ENCODE data around the gene GON7.
"Not testable (repeated sequence)": the region's sequence is repeated elsewhere in the genome, so short reads cannot be mapped to it uniquely, and the experiment has no call there.

The GON7 gene, protein sequence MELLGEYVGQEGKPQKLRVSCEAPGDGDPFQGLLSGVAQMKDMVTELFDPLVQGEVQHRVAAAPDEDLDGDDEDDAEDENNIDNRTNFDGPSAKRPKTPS

DNA sequence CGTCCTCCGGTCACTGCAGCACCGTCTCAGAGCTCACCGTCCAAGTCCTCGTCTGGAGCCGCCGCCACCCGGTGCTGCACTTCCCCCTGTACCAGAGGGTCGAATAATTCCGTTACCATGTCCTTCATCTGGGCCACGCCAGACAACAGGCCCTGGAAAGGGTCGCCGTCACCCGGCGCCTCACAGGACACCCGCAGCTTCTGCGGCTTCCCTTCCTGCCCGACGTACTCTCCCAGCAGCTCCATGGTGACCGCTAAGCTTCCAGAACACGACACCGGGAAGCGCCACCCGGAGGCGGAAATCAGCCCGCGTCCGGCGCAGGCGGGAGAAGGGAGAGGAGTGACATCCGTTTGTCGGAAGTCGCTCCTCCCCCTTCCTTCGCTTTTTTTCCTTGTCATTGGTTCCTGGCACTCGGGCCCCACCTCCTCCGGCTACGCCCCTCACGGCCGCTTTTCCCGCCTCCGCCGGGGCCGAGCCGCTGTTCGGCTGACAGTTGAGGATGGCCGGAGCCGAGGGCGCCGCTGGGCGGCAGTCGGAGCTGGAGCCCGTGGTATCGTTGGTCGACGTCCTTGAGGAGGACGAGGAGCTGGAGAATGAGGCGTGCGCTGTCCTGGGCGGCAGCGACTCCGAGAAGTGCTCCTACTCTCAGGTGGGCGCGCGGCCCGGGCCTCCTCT, at the start of gene GON7, which contains the start of gene UBR7:
GON7 (minus strand) TSS at position 273 of the 675 bp plus-strand sequence; CDS start at position 245, 28 bp downstream.
UBR7 (plus strand) TSS at position 464 of the 675 bp plus-strand sequence; CDS start at position 500, 36 bp downstream.
- DNase-seq (ENCODE audit: low spot score) = peak; percentile 98

DNA sequence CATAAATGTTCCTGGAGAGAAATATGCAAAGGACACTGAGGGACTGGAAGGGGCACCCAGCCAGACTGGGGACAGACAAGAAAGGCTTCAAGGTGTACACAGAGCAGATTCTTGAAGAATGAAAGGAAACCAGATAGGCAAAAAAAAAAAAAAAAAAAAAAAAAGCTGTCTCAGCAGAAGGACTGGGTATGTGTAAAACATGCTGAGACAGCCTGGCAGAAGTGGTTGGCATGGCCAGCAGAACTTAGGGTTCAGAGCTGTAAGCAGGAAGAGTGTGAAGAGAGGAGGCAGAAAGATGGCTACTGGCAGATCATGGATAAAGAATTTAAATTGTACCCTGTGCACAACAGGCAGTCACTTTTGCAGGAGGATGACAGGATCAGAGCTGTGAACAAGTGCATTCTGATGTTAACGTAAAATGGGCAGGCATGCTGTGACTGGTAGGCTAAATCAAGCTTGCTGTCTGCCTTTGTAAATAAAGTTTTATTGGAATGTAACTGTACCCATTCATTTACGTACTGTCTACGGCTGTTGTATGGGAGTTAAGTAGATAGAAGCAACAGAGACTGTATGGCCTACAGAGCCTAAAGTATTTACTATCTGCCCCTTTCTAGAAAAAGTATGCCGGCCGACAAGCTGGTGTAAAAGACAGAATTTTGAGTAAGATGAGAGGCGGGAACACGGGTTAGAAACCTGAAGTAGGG, 42.4 kb upstream of the GON7 start:
- no peak for DNase-seq (ENCODE audit: low spot score)

DNA sequence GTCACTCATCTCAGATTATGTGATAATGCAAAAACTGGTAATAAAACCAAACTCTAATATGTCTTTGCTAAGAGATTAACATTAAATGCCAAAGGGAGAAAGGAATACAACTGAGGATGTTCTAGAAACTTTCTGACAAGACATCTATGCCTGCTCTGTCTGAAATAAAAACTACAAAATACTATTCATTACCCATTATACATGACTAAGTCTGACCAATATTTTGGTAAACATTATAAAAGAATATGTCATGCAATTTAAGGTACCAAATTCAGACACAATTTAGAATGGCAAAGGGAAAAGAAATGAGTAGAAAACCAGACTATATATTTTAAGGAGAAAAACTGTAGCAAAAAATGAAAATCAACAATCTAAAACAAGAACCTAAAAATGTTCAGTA, 39.7 kb upstream of the GON7 start:
- DNase-seq (ENCODE audit: low spot score) = no peak

DNA sequence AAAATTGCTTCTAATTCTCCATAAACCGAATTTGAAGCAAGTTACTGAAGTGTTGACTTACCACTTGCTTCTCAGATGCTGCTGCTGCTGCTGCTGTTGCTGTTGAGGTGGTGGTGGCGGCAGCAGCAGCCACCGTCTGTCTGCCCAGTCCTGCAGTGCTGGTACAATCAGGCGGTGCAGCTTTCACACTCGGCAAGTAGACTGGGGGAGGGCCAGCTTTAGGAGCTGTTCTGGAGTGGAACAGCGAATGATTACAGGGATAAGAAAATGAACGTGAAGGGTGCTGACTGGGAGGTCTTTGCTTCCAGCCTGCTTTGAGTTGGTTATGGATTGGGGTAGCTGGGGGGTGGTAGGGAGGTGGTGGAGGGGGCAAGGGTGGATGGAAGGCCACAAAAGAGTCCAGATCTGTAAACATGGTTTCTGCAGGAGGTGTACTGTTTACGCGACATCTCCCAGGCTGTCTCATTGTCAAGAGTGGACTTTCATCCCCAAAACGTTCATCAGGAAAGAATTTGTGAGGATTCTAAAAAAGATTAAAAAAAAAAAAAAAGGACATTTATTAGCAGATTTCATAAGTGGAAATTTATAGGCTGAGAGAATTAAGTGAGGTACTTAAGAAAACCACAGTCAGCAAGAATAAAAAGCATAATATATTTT, 39.0 kb upstream of the GON7 start:
- DNase-seq (ENCODE audit: low spot score) = no peak

DNA sequence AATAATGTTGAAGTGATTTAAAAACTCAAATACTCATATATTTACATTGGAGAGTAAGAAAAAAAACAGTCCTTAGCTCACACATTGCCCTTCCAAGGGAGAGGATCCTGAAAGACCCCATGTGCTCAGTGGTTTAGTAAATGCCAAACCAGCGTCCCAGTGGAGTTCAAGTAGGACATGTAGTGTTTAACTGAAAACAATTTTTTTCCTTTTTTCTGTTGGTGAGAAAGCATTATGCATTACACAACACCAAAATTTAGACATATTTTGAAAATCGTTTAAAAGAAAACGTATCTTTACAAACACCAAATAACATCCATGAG, 33.8 kb upstream of the GON7 start:
- no peak for DNase-seq (ENCODE audit: low spot score)

DNA sequence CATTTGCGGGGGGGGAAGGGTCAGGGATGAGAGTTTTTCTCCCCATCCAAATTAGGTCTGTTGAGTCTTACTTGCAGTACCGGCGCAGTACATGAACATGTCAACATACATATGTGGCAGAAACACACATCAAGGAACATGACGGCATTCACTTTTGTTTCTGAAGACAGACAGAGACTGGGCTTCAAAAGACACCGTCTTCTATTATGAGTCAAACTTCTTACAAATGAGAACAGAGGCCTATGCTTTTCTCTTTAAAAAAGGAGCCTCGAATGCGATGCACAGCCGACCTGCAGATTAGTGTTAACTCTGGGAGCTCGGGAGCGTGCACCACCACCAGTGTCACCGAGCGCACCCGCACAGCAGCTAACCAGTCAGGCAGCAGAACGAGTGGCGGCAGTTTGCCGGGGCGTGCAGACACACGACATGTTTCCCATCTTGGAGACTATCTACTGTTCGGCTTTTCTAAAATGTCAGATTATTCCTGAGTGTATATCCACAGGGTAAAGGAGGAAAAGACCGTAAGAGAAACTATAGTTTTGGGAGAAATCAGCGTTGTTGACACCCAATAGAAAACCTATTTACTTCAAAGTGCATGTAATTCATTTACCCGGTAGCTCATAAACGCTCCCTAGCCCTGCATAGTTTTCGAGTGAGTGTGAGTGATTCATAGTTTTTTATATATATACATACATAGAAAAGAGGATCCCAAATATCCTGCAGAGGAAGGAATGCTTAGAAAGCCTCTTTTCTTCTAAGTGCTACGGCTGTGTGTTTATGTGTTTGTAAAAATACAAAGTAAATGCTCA, 33.2 kb upstream of the GON7 start:
- DNase-seq (ENCODE audit: low spot score) = peak; percentile 76

DNA sequence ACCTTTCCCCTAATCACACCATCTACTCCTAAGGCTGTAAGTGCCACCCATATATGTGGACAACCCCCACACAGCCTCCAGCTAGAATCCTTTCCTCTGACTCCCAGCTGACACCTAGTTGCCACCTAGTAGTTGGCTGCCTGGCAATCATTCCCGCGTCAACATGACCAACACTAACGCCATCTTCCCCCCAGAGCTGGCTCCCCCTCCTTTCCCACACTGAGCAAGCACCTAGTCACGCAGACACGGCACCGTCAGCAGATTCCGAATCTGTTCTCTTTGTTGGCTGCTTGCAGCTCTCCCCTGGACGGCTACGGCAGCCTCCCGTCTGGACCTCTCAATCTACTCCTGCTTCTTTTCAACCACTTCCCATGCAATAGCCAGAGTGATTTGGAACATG, 27.9 kb upstream of the GON7 start:
- peak; percentile 96 for DNase-seq (ENCODE audit: low spot score)

DNA sequence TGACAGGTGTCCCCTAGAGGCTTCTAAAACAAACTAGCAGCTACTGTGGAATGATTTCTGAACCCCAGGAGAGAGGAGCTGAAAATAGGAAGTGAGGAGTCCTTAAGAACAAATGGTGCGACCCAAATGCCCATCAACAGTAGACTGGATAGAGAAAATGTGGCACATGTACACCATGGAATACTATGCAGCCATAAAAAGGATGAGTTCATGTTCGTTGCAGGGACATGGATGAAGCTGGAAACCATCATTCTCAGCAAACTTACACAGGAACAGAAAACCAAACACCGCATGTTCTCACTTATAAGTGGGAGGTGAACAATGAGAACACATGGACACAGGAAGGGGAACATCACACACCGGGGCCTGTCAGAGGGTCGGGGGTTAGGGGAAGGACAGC, 26.2 kb upstream of the GON7 start:
- DNase-seq (ENCODE audit: low spot score) = not testable (repeated sequence)

DNA sequence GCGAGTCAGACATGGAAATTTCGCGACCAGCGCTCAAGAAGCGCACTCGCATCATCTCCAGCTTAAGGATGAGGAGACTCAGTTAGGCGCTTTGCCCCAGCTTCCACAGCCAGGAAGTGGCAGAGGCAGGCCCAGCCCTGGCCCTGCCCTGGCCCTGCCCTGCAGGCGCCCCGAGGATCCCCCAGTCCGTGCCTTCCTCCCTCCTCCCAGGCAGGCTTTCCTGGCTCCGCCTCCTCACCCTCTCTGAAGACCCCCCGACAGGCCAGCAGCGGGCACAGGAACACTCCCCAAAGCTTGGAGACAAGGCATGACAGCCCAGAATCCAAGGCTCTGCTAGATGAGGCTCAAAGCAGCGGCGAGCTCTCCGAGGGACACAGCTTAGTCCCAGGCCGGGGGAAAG, 25.3 kb upstream of the GON7 start:
- DNase-seq (ENCODE audit: low spot score) = no peak

DNA sequence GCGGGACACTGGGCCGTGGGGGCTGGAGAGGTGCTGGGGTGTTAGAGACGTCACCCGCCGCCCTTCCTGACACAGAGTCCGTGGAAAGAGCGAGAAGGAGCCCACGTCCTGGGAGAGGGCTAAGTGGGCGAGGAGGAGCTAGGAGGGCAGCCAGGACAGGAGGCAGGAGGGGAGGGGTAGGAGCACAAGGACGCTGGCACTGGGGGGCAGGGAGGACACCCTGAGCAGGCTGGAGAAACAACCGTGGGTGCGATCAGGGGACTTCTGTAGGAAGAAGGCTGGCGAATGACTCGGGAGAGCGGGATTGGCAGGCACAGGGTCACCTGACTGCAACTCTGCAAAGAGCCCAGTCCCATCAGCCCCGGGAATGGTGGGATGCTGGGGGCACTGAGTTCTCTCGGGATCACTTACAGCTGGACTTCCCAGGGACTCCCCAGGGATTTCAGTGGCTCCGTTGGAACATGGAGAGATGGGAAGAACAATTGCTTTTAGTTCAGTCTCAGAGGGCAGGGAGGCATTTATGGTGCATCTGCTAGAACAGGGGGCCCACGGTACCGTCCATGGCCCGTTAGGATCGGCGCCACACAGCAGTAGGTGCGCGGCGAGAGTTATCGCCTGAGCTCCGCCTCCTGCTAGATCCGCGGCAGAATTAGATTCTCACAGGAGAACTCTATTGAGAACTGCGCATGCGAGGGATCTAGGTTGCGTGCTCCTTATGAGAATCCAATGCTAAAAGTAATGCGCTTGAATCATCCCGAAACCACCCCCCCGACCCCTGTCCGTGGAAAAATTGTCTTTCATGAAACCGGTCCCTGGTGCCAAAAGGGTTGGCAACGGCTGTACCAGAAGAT, 24.5 kb upstream of the GON7 start:
- DNase-seq (ENCODE audit: low spot score) = no peak

DNA sequence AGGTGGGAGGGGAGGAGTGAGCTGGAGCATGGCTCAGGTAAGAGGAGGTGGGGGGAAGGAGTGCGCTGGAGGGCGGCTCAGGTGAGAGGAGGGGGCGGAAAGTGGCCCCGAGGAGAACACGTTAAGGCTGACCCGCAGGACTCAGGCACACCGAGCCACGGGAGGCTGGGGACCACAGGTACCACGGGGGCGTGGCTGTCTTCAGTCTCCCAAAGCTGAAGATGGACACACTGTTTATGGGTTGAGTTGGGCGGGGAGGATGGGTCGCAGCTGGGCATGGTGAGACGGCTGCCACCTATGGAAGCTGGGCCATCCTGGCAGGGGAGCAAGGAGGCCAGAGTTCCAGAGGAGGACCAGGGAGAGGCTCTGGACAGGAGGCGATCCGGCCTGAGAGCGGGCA, 23.7 kb upstream of the GON7 start:
- no peak for DNase-seq (ENCODE audit: low spot score)

DNA sequence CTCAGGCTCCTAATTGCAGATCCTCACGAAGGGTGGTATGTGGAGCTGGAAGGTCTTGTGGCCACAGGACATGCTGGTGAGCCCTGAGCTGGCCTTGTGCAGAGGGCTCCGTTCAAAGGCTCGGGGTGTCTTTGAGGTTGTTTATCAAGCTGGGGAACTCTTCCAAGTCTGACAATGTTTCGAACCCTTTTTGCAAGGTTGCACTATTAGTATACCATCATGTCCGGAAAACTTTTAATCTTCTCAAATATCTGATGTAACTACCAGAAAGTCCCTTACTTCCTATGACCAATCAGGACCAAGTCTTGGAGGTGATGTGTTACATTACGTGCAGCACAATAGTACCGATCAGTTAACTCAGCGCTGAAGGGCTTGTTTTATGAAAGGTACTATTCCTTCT, 21.7 kb upstream of the GON7 start:
- DNase-seq (ENCODE audit: low spot score) = no peak

DNA sequence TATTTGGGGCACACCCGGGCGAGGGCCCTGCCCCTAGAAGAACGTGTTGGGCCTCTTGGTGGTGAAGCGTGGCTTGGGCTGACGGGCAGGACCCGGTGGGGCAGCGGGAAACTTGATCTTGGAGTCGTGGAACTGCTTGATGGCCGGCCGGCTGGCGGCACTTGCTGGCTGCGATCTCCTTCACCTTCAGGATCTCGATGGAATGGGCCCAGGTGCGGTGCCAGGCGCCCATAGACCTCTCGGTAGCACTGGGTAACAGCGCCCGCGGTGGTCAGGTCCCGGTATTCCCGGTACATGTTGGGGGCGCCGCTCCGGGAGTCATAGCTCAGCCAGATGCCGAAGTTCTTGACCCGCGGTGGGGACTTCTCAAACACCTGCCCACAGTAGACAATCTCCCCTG, 16.7 kb upstream of the GON7 start:
- DNase-seq (ENCODE audit: low spot score) = no peak

DNA sequence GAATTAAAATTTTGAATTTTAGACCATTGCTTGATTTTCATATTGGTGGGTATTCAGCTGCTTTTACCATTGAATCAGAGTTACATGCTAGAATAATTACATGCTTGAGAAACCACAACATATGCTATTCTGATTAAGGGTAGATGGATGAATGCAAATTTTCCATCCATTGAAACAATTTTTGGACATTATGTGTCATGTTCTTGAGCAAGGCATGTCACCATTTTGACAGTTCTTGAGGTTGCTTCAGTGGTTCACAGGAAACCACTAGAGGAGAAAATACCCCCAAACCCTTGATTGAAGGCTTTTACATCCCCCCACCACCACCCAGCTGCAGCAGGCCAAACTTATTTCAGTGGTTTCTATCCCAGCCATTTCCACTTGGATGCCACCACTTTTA, 13.6 kb upstream of the GON7 start:
- no peak for DNase-seq (ENCODE audit: low spot score)

DNA sequence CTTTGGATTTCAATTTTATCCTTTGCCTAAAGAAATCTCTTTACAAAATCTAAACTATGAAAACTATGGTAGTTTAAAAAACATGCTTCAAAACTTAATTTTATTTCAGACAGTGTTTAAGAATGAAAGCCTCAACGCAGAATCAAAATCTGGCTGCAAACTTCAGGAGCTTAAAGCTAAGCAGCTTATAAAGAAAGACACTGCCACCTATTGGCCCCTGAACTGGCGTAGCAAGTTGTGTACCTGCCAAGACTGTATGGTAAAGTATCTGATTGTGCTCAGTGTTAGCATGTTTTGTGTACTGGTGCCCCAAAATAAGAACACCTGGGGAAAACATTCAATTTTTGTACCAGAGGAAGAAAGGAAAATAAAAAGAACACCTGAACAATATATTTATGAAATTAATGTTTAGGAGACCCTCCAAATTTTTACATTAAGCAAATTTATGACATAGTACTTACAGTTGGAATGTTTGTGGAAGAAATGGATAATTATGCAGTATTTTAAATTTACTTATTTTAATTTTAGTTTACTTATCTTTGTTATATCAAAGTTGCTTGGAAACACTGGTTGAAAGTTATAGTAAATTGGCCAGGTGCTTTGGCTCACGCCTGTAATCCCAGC, 12.3 kb upstream of the GON7 start:
- DNase-seq (ENCODE audit: low spot score) = peak; percentile 71

DNA sequence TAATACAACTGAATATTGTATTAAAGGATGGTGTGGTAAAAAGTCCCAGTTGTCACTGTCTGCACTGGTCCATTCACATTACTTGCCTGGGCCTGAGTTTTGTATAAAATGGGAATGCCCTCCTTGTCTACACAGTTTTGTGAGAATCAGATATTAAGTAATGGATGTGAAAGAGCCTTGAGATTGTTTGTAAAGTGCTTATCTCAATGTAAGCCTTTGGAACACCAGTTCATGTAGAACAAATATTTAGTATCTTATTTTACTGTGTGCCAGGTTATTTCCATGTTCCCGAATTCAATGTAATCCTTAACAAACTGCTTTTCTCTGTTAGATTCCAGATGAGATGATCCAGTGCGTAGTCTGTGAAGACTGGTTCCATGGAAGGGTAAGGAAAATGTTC, 7.7 kb upstream of the GON7 start:
- DNase-seq (ENCODE audit: low spot score) = no peak

DNA sequence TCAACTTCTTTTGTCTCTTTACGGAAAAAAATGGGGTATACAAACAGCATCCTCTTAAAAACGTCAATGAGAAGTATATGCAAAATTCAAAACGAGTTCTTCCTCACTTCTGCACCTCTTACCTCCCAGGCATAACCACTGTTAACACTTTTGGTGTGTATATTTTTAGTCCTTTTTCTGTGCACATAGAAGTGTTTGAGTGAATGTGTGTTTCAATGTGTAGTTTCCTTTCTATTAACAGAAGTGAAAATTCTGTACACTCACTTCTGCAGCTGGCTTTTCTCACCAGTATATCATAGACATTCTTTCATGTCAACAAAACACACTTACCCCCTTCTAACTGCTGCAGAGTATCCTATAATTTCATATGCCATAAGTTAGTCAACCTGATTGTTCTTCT, 5.6 kb upstream of the GON7 start:
- no peak for DNase-seq (ENCODE audit: low spot score)

DNA sequence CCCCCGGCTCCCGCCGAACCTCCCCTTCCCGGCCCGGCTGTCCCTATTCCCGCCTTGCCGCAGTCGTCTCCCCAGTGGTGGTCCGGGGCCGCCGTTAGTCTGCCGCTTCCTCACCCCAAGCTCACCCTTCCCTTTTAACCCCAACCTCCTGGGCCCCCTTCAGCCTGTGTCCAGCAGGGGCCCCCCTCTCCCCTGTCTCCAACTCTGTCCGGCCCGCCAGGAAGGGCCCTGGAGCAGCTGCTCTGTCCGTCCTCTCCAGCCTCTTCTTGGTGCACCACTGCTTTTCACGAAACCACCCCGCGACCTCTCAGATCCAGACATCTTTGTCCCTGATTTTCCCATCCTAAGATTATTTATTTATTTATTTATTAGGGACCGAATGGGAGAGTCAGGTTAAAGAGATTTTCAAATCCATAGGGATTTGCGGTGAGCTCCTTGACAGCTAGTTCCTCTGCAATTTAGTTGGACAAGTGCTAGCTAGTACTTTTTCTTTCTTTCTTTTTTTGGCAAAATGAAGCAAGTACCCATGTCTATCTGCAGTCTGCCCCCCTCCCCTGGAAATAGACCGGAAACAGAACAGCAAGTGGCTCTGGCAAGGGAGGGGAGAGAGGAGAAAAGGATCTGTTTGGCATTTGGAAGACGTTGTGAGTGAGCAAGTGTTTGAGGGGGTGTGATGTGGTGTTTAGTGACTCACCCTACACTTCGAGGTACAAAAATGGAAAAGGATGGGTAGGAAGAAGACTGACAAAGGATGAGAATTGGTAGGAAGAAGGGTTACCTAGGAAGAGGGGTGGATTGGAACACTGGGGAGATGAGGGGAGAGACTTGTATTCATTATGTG, 823 bp upstream of the GON7 start:
- DNase-seq (ENCODE audit: low spot score) = peak; percentile 89

DNA sequence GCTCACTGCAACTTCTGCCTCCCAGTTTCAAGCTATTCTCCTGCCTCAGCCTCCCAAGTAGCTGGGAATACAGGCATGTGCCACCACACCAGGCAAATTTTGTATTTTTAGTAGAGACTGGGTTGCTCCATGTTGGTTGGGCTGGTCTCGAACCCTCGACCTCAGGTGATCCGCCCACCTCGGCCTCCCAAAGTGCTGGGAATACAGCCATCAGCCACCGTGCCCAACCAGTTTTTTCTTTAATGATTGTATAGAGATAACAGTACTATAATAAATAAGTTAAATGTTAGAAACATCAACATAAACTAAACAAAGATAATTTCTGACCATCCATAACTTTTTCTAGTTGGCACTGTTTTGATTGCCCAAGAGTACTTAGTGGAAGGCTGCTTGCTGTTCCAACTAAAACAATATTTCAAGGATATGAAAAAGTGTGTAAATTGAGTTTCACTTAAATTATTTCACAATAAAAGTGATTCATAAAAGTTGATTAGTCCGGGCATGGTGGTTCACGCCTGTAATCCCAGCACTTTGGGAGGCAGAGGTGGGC, 5.6 kb downstream of the GON7 start:
- no peak for DNase-seq (ENCODE audit: low spot score)

DNA sequence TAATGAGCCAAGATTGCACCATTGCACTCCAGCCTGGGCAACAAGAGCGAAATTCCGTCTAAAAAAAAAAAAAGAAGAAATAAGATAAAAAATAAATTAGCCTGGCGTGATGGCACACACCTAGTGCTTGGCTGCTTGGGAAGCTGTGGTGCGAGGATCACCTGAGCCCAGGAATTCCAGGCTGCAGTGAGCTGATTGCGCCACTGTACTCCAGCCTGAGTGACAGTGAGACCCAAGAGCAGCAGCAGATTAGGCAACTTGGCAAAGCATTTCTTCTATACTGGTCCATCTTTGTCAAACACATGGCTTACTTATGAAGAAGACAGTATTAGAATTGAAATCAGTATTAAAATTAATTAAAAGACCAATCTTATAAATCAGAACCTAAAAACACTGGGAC, 6.3 kb downstream of the GON7 start:
- DNase-seq (ENCODE audit: low spot score) = no peak
